Mammary epithelial cell (primary cell): Measurements from ENCODE around the gene MIB2.

ENCODE experiments used
- CTCF ChIP-seq, 2 donors: IDR thresholded peaks in 1 of 2; conservative IDR thresholded peaks in 1 of 2; 2 replicates each; pipeline ENCODE4 v1.5.1; 2011 to 2012; ENCODE audit warnings: inconsistent platforms in 2 of 2, low read length in 2 of 2, mild to moderate bottlenecking in 2 of 2, control low read depth in 1 of 2, low read depth in 1 of 2; ENCODE audit not compliant: insufficient read depth in 1 of 2; ENCODE audit errors: extremely low read depth in 1 of 2
- EZH2 ChIP-seq: IDR thresholded peaks from 2 replicates; pipeline ENCODE4 v1.6.1; 2012; ENCODE audit warnings: low read length, inconsistent platforms, borderline replicate concordance

- TF ChIP-seq CTCF (conservative IDR thresholded peaks at IDR 0.05 in 1 of 2, IDR thresholded peaks at IDR 0.05 in 1 of 2; ENCODE audit: extremely low read depth in 1 of 2, insufficient read depth in 1 of 2, low read depth in 1 of 2, low read length in 2 of 2): no peak
- no peak for TF ChIP-seq EZH2
Observed at GRCh38 chr1:1600861-1601563, 14.3 kb upstream of the MIB2 start.
